ENCODE measurements around the gene ZNF536. TPM values are rescaled to one million over a fixed set of nuclear protein-coding genes. Genes with fewer than 3 reads are reported as not detected.
"Not testable (repeated sequence)": the region's sequence is repeated elsewhere in the genome, so short reads cannot be mapped to it uniquely, and the experiment has no call there.

The ZNF536 gene
- total RNA-seq, 1 experiment from 2014 or later, result not detected

DNA sequence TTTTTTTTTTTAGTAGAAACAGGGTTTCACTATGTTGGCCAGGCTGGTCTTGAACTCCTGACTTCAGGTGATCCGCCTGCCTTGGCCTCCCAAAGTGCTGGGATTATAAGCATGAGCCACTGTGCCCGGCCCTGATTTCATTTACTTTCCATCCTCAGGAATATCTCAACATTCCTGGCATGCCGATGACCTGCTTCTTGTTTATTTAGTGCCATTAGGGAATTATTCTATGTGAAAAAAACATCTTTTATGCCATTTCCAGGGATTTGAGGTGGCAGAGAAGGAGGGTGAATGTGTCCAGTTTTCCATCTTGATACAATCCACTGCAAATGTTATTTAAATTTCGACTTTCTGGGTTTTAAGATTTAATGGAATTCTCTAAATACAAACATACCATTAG is 45.0 kb downstream of the ZNF536 start:
- not testable (repeated sequence) for DNase-seq (ENCODE audit: low spot score)

DNA sequence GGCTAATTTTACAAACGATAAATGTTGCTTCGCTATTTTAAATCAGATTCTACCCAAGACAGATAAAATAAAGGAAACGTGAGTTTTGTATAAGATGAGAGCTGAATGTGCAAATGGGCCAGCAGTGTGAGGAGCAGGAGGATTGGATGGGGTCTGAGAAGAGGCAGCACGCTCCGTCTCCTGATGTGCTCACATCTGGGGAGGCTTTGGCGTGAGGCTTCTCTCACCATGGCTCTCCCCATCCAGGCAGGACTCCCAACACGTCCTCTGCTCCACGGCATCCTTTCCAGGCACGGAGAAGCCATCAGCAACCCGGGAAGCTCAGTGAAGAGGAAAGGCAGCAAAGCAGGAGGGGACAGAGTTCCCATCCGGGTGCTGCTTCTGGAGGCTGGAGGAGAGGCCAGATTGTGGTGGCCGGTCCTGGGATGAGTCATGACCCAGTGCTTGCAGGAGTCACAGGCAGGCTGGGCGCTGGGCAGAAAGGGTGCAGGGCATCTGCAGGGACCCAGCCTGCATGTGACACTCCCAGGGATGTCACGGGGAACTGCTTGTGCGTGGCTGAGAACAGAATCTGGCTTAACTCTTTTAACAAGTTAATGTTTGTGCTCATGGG is 47.5 kb downstream of the ZNF536 start:
- no peak for DNase-seq (ENCODE audit: low spot score)

DNA sequence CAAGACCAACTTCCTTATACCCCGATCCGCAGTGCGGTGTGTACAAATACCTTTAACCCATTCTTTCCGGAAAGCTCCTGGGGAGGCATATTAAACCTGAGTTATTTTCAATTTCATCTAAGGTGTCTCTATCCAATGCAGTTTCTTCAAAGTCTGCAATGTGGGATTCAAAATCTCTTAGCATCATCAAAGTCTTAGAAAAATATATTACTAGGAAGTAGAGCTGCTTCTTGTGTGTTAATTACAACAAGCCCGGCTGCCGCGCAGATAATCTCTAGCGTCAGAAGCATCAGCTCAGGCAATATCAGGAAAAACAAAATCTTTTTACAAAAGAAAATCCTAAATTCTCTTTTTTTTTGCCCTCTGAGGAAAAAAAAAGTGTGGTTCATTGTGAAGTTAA is 48.1 kb downstream of the ZNF536 start:
- DNase-seq (ENCODE audit: low spot score), result no peak

DNA sequence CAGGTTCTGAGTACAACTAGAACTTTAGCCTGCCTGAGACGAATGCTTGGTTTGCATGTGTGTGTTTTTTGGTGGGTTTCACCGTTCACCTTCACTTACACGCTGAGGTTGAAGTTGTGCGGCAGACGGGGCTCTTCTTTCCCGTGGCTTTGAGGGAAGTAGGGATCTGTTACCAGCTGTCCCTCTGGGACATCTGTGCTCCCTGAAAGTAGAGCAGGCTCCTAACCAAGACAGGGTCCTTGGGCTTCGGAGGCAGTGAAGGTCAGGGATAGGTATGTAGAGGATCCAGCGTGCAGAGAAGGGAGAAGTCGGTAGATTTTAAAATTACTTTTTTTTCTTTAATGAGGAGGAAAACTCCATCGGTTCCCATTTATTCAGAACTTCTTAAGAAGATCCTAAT is 48.7 kb downstream of the ZNF536 start:
- DNase-seq (ENCODE audit: low spot score), result no peak

DNA sequence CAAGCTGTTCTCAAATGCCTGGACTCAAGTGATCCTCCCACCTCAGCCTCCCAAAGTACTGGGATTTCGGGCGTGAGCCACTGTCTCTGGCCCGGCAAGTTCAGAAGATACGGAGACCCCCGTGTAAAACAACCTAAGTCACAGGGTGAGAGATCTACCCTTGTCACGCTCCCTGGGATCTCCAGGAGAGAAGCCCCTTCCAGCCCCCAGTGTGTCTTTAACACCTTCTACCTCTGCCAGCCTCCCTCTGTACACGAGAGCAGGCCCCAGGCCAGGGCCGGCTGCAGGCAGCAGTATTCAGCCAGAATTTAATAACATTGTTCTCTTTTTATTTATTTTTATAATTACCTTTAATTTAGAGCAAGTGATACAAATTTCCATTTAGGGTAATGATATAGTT is 49.4 kb downstream of the ZNF536 start:
- DNase-seq (ENCODE audit: low spot score), result no peak

DNA sequence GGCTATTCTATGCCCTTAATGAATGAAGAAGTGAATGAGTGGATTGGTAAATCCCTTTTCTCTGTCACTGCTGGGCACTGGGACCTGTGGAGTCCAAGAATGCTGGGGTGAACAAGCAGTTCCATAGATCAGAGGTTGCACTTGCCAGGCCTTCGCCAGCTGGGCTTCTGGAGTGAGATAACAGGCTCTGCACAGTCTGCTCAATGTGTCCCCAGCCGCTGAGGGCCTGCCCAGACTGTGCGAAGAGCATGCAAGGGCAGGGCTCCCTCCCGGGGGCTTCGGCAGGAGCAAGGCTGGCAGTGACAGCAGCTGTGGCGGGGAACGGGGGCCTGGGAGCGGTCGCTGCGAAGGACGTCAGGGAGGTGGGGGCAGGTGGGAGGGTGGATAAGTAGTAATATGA is 51.3 kb downstream of the ZNF536 start:
- no peak for DNase-seq (ENCODE audit: low spot score)

DNA sequence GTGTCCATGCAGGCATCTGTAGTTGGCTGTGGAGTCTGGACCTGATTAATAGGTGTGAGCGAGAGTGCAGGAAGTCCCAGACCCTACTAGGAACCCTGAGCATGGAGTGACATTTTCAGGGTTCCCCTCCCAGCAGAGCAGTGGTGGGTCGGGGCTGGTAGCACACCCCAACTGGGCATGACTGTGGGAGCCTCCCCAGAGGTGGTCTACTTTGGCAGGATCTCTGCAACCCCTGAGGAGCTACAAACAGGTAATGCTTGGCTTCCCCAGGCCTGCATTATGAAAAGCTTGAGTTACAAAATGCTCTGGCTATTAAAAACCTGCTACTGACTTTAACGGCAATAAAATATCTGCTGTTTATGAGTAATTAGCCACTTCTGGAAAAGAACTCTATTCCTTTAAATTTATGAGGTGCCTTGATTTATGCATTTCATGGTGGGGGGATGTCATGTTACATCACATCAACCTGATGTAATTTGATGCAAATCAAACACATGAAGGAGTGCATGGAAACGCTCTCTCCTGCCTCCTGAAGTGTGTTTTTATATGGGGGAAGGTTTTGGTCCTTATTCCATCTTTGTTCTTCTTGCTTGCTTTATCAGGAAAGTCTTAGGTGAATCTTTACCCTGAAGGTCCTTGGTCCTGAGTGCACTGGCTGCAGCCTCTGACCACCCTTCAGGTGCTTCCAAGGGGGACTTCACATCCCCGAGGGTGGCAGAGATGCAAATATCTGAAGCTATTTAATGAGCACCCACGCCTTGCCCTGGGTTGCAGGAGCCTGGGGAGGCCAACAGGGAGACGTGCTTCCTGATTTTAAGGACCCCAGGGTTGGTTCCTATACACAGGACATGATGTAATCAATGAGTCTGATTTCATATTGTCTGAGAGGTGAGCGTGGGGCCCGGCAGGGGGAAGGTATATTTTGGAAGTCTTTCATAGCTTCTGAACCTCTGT is 54.0 kb downstream of the ZNF536 start:
- DNase-seq (ENCODE audit: low spot score), result no peak

DNA sequence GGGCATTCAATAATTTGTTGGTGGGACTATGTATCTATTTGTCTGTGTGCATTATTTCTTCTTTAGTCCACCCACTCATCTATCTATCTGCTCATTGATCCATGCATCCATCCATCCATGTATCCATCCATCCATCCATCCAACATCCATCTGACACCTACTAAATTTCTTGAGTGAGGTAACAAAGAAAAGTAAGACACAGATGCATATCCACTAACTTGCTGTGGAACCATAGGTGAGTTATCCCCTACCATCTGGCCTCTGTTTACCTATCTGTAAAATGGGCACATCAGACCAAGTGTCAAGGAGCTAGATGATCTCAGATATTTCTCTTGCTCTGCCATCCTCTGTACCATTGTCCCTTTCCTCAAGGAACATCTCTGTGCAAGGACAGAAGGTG is 54.7 kb downstream of the ZNF536 start:
- DNase-seq (ENCODE audit: low spot score), result no peak

DNA sequence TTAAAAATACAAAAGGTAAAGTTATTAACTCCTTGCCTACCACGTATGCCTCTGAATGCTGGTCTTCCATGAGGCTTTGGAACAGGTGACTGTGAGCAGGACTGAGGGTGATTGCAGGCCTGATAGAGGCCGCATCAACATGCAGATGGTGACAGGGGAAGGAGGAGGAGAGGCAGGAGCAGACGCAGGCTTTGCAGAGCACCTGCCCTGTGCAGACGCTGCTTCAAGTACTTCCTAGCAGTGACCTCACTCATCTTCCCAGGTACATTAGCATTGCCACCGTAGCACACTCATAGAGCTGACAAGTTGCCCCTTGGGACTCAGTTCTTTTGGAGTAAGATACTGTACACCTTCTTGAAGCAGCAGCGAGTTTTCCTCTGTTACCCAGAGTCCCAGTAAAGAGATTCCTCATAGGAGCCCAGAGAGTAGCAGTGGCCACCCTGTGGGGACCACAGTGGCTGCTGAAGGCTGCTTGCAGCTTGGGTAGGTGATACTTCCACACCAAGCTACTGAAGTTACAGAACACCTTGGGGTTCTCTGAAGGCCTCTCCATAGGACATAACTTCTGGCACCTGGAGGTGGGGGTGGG is 56.0 kb downstream of the ZNF536 start:
- DNase-seq (ENCODE audit: low spot score), result no peak

DNA sequence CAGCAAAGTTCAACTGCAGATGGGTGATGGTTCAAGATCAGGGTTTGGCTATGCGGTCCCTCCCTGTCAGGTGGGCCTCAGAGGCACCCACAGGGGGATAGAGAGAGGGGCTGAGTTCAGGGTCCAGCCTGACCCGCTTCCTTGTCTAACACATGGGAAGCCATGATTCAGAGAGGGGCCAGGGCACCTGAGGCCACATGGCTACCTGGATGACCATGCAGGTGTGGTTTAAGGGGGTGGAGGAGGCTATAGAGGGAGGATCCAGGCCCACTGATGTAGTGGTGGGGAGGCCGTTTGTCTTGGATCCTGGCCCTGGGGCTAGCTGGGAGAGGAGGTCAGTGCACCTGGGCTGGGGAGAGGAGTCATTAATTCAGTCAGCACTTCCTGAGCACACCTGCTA is 56.7 kb downstream of the ZNF536 start:
- DNase-seq (ENCODE audit: low spot score), result no peak

DNA sequence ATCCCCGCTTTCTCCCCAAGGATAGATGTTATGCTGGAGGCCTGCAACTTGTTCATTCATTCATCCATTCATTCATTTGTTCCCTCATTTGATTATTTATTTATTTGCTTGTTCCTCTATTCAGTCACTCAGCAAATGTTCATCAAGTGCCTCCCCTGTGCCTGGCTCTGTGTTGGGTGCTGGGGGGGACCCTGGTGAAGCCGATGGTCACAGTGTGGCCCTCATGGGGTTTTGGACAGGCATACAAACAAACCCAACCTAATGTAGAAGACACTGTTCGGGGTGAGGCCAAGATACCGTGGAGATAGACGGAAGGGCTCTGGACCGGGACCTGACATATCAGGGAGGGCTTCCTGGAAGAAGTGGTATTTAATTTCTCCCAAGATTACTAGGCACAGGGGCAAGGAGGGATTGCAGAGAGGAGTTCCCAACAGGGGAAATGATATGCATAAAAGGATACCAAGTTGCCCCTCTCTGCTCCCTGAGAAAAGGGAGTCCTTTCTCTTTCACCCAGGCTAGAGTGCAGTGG is 58.1 kb downstream of the ZNF536 start:
- no peak for DNase-seq (ENCODE audit: low spot score)

DNA sequence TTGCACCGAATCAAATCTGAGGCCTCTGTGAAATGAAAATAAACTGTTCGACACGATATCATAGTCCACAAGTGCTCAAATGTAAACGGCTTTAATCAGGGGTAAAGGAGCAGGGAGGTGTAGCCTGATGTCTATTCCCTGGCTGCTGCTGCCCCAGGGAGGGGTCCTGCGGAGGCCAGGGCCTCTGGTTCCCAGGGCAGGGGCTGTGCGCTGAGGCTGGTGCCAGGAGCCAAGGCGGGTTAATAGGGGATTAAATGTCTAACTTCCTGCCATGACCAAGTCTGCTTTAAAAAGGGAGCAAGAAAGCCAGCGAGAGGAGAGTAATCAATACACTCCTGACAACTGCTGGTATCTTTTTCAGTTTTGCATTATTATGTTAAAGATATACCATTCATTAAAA is 59.4 kb downstream of the ZNF536 start:
- DNase-seq (ENCODE audit: low spot score), result no peak

DNA sequence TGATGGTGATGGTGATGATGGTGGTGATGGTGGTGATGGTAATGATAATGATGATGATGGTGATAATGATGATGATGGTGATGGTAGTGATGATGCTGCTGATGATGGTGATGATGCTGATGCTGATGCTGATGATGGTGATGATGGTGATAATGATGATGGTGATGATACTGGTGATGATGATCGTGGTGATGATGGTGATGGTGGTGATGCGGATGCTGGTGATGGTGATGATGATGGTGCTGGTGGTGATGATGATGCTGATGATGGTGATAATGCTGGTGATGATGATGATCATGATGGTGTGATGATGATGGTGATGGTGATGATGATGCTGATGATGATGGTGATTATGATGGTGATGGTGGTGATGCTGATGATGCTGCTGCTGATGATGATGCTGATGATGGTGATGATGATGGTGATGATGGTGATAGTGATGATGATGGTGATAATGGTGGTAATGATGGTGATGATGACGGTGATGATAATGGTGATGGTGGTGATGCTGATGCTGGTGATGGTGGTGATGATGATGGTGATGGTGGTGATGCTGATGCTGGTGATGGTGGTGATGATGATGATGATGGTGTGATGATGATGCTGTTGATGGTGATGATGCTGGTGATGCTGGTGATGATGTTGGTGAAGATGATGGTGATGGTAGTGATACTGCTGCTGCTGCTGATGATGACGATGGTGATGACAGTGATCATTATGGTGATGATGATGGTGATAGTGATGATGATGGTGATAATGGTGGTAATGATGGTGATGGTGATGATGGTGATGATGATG is 62.8 kb downstream of the ZNF536 start:
- DNase-seq (ENCODE audit: low spot score), result no peak

DNA sequence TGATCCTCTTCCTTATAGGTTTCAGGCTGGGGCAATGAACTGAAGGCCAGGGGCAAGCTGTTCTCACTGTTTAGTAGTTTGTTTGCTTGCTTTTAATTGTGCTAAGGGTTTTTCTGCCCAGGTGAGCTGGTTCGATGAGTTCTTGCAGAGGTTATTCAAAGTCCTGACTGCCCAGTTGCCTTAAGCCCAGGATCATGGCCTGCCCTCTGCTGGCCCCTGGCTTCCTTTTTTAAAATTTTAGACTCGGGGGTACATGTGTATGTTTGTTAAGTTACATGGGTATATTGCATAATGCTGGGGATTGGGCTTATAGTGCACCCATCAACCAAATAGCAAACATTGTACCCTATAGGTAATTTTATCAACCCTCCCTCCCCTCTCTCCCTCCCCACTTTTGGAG is 65.7 kb downstream of the ZNF536 start:
- no peak for DNase-seq (ENCODE audit: low spot score)

DNA sequence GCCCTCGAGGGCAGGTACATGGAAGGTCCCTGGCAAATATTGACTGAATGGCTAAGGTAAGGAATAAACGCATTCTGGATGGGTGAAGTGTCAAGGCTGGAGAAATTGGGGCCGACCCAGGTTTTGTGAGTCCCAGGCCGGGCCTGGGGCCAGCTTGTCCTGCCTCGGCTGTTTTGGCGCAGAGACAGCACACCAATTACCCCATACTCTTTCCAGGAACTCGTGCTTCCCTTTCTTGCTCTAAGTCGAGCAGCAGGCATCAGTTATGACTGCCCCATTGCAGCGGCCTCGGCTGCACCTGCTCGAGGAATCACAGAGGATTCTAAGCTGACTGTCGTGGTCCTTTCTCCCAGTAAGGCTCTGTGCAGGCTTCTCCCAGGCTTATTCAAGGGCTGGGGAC is 67.1 kb downstream of the ZNF536 start:
- no peak for DNase-seq (ENCODE audit: low spot score)

DNA sequence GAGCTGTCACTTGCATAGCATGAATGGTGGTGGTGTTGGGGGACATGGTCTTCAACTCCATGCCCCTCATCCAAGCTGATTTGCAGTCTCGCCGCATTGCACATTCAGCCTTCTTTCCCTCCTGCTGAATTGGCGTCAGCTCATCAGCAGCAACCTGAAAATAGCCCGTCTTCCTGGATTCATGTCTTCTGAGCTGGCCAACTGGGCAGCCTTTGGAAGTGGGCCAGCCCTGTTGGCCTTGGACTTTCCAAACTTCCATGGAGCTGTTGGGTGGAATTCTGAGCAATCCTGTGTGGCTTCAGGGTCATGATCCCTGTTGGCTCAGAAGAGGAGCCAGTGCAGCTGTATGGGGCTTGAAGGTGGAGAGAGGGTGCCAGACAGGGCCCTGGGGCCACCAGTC is 68.8 kb downstream of the ZNF536 start:
- no peak for DNase-seq (ENCODE audit: low spot score)

DNA sequence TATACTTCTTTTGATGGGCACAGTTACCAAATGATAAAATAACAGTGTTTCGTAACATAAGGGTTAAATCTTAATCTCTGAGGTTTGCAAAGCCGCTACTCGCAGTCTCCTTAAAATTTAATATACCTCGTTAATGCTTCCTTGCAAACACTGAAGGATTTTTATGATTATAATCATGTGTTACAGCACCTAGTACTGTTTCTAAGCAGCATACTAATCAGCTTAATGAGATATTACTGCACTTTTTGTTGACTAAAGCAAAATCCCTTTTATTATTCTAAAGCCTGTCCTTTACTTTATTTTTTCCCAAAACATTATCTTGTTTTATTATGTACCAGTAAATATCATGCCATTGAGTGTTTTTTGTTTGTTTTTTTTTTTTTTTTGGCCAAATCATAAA is 70.5 kb downstream of the ZNF536 start:
- no peak for DNase-seq (ENCODE audit: low spot score)

DNA sequence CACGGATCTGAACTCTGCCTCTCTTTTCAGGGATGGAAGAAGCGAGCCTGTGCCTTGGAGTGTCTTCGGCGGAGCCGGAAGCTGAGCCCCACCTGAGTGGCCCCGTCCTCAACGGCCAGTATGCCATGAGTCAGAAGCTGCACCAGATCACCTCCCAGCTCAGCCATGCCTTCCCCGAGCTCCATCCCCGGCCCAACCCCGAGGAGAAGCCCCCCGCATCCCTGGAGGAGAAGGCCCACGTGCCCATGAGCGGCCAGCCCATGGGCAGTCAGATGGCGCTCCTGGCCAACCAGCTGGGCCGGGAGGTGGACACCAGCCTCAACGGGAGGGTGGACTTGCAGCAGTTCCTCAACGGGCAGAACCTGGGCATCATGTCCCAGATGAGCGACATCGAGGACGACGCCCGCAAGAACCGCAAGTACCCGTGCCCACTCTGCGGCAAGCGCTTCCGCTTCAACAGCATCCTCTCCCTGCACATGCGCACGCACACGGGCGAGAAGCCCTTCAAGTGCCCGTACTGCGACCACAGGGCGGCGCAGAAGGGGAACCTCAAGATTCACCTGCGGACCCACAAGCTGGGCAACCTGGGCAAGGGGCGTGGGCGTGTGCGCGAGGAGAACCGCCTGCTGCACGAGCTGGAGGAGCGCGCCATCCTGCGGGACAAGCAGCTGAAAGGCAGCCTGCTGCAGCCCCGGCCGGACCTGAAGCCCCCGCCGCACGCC is 71.5 kb downstream of the ZNF536 start:
- DNase-seq (ENCODE audit: low spot score), result no peak

DNA sequence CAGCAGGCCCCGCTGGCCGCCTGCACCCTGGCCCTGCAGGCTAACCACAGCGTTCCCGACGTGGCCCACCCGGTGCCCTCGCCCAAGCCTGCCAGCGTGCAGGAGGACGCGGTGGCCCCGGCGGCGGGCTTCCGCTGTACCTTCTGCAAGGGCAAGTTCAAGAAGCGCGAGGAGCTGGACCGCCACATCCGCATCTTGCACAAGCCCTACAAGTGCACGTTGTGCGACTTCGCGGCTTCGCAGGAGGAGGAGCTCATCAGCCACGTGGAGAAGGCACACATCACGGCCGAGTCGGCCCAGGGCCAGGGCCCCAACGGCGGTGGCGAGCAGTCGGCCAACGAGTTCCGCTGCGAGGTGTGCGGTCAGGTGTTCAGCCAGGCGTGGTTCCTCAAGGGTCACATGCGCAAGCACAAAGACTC is 72.1 kb downstream of the ZNF536 start:
- no peak for DNase-seq (ENCODE audit: low spot score)

DNA sequence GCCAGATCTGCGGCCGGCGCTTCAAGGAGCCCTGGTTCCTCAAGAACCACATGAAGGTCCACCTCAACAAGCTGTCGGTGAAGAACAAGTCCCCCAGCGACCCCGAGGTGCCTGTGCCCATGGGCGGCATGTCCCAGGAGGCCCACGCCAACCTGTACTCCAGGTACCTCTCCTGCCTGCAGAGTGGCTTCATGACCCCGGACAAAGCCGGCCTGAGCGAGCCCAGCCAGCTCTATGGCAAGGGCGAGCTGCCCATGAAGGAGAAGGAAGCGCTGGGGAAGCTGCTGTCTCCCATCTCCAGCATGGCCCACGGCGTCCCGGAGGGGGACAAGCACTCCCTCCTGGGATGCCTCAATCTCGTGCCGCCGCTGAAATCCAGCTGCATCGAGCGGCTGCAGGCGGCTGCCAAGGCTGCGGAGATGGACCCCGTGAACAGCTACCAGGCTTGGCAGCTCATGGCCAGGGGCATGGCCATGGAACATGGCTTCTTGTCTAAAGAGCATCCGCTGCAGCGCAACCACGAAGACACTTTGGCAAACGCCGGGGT is 72.6 kb downstream of the ZNF536 start:
- DNase-seq (ENCODE audit: low spot score), result no peak

DNA sequence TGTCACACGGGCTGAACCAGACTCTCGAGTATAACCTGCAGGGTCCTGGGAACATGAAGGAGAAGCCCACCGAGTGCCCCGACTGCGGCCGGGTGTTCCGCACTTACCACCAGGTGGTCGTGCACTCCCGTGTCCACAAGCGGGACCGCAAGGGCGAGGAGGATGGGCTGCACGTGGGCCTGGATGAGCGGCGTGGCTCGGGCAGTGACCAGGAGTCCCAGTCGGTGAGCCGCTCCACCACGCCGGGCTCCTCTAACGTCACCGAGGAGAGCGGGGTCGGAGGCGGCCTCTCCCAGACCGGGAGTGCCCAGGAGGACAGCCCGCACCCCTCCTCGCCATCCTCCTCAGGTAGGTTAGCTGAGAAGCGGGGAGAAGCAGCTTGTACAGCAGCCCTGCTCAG is 73.2 kb downstream of the ZNF536 start:
- DNase-seq (ENCODE audit: low spot score), result no peak

All from A172 (cell line).